ENCODE measurements around the gene PRR19.

Gene PRR19

GRCh38 chr19:42355896-42356295, 54.0 kb downstream of the PRR19 start:
- no peak overlapping the region for H3K4me3 ChIP-seq (ENCODE audit: low read length)
- TF ChIP-seq CTCF (conservative IDR thresholded peaks at IDR 0.05; ENCODE audit: low read length), result no peak
- DNase-seq (ENCODE audit: low read depth), result no peak

GRCh38 chr19:42356686-42357085, 54.8 kb downstream of the PRR19 start:
- no peak for DNase-seq (ENCODE audit: low read depth)
- H3K4me3 ChIP-seq (ENCODE audit: low read length), result no peak overlapping the region
- no peak for TF ChIP-seq CTCF (conservative IDR thresholded peaks at IDR 0.05; ENCODE audit: low read length)

- no peak overlapping the region for H3K4me3 ChIP-seq (ENCODE audit: low read length)
- no peak for DNase-seq (ENCODE audit: low read depth)
- no peak for TF ChIP-seq CTCF (conservative IDR thresholded peaks at IDR 0.05; ENCODE audit: low read length)
Measured at GRCh38 chr19:42357290-42357689, 55.4 kb downstream of the PRR19 start.

Data from AG10803 (cell line).